CD4-positive, CD25-positive, alpha-beta regulatory T cell (primary cell): ENCODE results near the gene ATP6V0A4. TPM values are rescaled to one million over a fixed set of nuclear protein-coding genes. Genes with fewer than 3 reads are reported as not detected.
"Not testable (repeated sequence)": the region's sequence is repeated elsewhere in the genome, so short reads cannot be mapped to it uniquely, and the experiment has no call there.

ENCODE experiments used
- ATAC-seq, 2 donors: fragments of 150-1000 bp; cut with Tn5 transposase; one replicate each; pipeline ENCODE4 v1.10.0; 2021; ENCODE audit warnings: low read depth in 2 of 2, moderate number of reproducible peaks in 2 of 2, moderate library complexity in 1 of 2
- DNase-seq, 3 donors: peaks; one replicate each; pipeline versions ENCODE4 v3.0.0 to v3.0.0-alpha.2; 2012 to 2022; ENCODE audit warnings: mixed read lengths in 1 of 3
- H3K27ac ChIP-seq: one replicate; pipeline ENCODE4 v1.7.0; 2013; ENCODE audit warnings: mild to moderate bottlenecking, low read length; ENCODE audit not compliant: insufficient read depth, poor library complexity, severe bottlenecking
- H3K27me3 ChIP-seq: one replicate; pipeline ENCODE4 v1.7.0; 2013; ENCODE audit warnings: low read length; ENCODE audit not compliant: control insufficient read depth, insufficient read depth
- H3K36me3 ChIP-seq: one replicate; pipeline ENCODE4 v1.7.0; 2013; ENCODE audit warnings: mild to moderate bottlenecking, low read length, moderate library complexity; ENCODE audit not compliant: control insufficient read depth, insufficient read depth
- H3K4me1 ChIP-seq: 2 replicates; pipeline ENCODE4 v1.7.0; 2013; ENCODE audit warnings: mild to moderate bottlenecking, low read length; ENCODE audit not compliant: insufficient read depth, control insufficient read depth, poor library complexity, severe bottlenecking
- H3K4me3 ChIP-seq: one replicate; pipeline ENCODE4 v1.7.0; 2013; ENCODE audit warnings: low read depth, mild to moderate bottlenecking, low read length, moderate library complexity
- H3K9me3 ChIP-seq, 2 experiments: 1 replicate in 1 of 2; 2 replicates in 1 of 2; pipeline ENCODE4 v1.7.0; 2013; ENCODE audit warnings: low read length in 2 of 2, mild to moderate bottlenecking in 1 of 2, moderate library complexity in 1 of 2; ENCODE audit not compliant: control insufficient read depth in 2 of 2
- H3K27ac Mint-ChIP-seq, 3 donors: one replicate each; pipeline ENCODE4 v1.8.0; 2020 to 2022; ENCODE audit warnings: mild to moderate bottlenecking in 3 of 3, mixed read lengths in 3 of 3, moderate library complexity in 2 of 3
- H3K27me3 Mint-ChIP-seq: one replicate; pipeline ENCODE4 v1.8.0; 2022; ENCODE audit warnings: mild to moderate bottlenecking, mixed read lengths
- H3K36me3 Mint-ChIP-seq: one replicate; pipeline ENCODE4 v1.8.0; 2020; ENCODE audit warnings: mixed read lengths
- H3K4me1 Mint-ChIP-seq, 4 donors: one replicate each; pipeline ENCODE4 v1.8.0; 2020 to 2022; ENCODE audit warnings: mixed read lengths in 4 of 4, mild to moderate bottlenecking in 1 of 4
- H3K4me3 Mint-ChIP-seq, 4 donors: one replicate each; pipeline ENCODE4 v1.8.0; 2020 to 2022; ENCODE audit warnings: mild to moderate bottlenecking in 4 of 4, mixed read lengths in 4 of 4, moderate library complexity in 3 of 4
- H3K9me3 Mint-ChIP-seq, 7 donors: one replicate each; pipeline ENCODE4 v1.8.0; 2020 to 2022; ENCODE audit warnings: mixed read lengths in 7 of 7, mild to moderate bottlenecking in 3 of 7, moderate library complexity in 2 of 7
- polyA plus RNA-seq, 4 donors: library from polyadenylated mRNA; unstranded; fragments of 300-500 nt; fragmentation: Illumina TruSeq; gene quantifications; one replicate each; pipeline ENCODE4 v1.2.3, GENCODE V29; 2021
- total RNA-seq: library from RNA; stranded (reverse); gene quantifications from one replicate; pipeline ENCODE4 v1.2.3, GENCODE V29; 2022

Gene ATP6V0A4
- total and polyA plus RNA-seq, 5 donors from 2014 or later, result not detected

GRCh38 chr7:138801256-138801655 is 3.3 kb upstream of the ATP6V0A4 start:
- H3K27ac Mint-ChIP-seq, result no peak overlapping the region
- H3K36me3 Mint-ChIP-seq, result no peaks in the 10 kb centered on the region
- Histone ChIP-seq H3K36me3 (no peaks in the 10 kb centered on the region), H3K9me3 (no peaks in the 10 kb centered on the region), H3K4me1 (no peaks in the 10 kb centered on the region), H3K4me3 (no peak overlapping the region), H3K27ac (no peak overlapping the region), H3K27me3 (no peaks in the 10 kb centered on the region)
- H3K27me3 Mint-ChIP-seq, result peaks cover 7% of the 10 kb centered on the region
- ATAC-seq (no peak), DNase-seq (no peak)
- no peaks in the 10 kb centered on the region for H3K9me3 Mint-ChIP-seq
- H3K4me3 Mint-ChIP-seq, result no peak overlapping the region
- peaks cover 0 to 8% (median 2%) of the 10 kb centered on the region in 4 donors for H3K4me1 Mint-ChIP-seq

- Mint-ChIP-seq H3K27ac (no peak overlapping the region), H3K27me3 (peaks cover 4% of the 10 kb centered on the region), H3K4me1 (peaks cover 0 to 8% (median 2%) of the 10 kb centered on the region in 4 donors), H3K9me3 (no peaks in the 10 kb centered on the region), H3K4me3 (no peak overlapping the region), H3K36me3 (no peaks in the 10 kb centered on the region)
- DNase-seq (no peak), ATAC-seq (no peak)
- no peaks in the 10 kb centered on the region for H3K4me1 ChIP-seq
- H3K27ac ChIP-seq, result no peak overlapping the region
- no peaks in the 10 kb centered on the region for H3K36me3 ChIP-seq
- no peaks in the 10 kb centered on the region for H3K9me3 ChIP-seq
- H3K4me3 ChIP-seq, result no peak overlapping the region
- H3K27me3 ChIP-seq, result no peaks in the 10 kb centered on the region
Observed at GRCh38 chr7:138799336-138800000, 1.5 kb upstream of the ATP6V0A4 start.

- Mint-ChIP-seq H3K27me3 (peaks cover 4% of the 10 kb centered on the region), H3K9me3 (no peaks in the 10 kb centered on the region), H3K36me3 (no peaks in the 10 kb centered on the region), H3K4me1 (peaks cover 0 to 8% (median 2%) of the 10 kb centered on the region in 4 donors), H3K27ac (peak overlapping the region in 1 of 3 donors; percentile 51), H3K4me3 (no peak overlapping the region)
- Histone ChIP-seq H3K27me3 (no peaks in the 10 kb centered on the region), H3K4me3 (no peak overlapping the region), H3K27ac (no peak overlapping the region), H3K4me1 (no peaks in the 10 kb centered on the region), H3K9me3 (no peaks in the 10 kb centered on the region), H3K36me3 (no peaks in the 10 kb centered on the region)
- DNase-seq (no peak), ATAC-seq (no peak)
Observed at GRCh38 chr7:138798836-138799235, 840 bp upstream of the ATP6V0A4 start.

GRCh38 chr7:138797046-138797445 is 950 bp downstream of the ATP6V0A4 start:
- peak overlapping the region in 1 of 3 donors; percentile 68 for H3K27ac Mint-ChIP-seq
- not testable (repeated sequence) for H3K36me3 ChIP-seq, H3K4me3 ChIP-seq, H3K9me3 ChIP-seq, H3K27me3 ChIP-seq, H3K27me3 Mint-ChIP-seq, DNase-seq, H3K9me3 Mint-ChIP-seq, ATAC-seq, H3K27ac ChIP-seq, H3K4me3 Mint-ChIP-seq, H3K4me1 ChIP-seq, H3K36me3 Mint-ChIP-seq, H3K4me1 Mint-ChIP-seq

- Histone ChIP-seq H3K4me1 (no peaks in the 10 kb centered on the region), H3K27me3 (peaks cover 2% of the 10 kb centered on the region), H3K27ac (no peak overlapping the region), H3K36me3 (no peaks in the 10 kb centered on the region), H3K9me3 (no peaks in the 10 kb centered on the region), H3K4me3 (no peak overlapping the region)
- H3K4me1 Mint-ChIP-seq, result peaks cover 0 to 8% (median 2%) of the 10 kb centered on the region in 4 donors
- peaks cover 4% of the 10 kb centered on the region for H3K27me3 Mint-ChIP-seq
- peak overlapping the region in 1 of 3 donors; percentile 3 for H3K27ac Mint-ChIP-seq
- H3K9me3 Mint-ChIP-seq, result peaks cover 0 to 5% (median 0%) of the 10 kb centered on the region in 7 donors
- no peaks in the 10 kb centered on the region for H3K36me3 Mint-ChIP-seq
- ATAC-seq, result no peak
- H3K4me3 Mint-ChIP-seq, result no peak overlapping the region
- no peak for DNase-seq
Observed at GRCh38 chr7:138796038-138796615, 1.9 kb downstream of the ATP6V0A4 start.

- no peak overlapping the region for H3K27ac ChIP-seq
- Mint-ChIP-seq H3K9me3 (peaks cover under 1 to 17% (median 6%) of the 10 kb centered on the region in 7 donors), H3K4me3 (no peak overlapping the region), H3K4me1 (peaks cover 0 to 3% (median 0%) of the 10 kb centered on the region in 4 donors), H3K36me3 (no peaks in the 10 kb centered on the region), H3K27me3 (no peaks in the 10 kb centered on the region), H3K27ac (no peak overlapping the region)
- H3K27me3 ChIP-seq, result no peaks in the 10 kb centered on the region
- peaks cover 0 to 4% of the 10 kb centered on the region in 2 experiments for H3K9me3 ChIP-seq
- H3K4me3 ChIP-seq, result no peak overlapping the region
- no peaks in the 10 kb centered on the region for H3K4me1 ChIP-seq
- no peak for DNase-seq
- no peak for ATAC-seq
- H3K36me3 ChIP-seq, result no peaks in the 10 kb centered on the region
Observed at GRCh38 chr7:138785587-138786437, 12.2 kb downstream of the ATP6V0A4 start.

GRCh38 chr7:138784692-138785091 is 13.3 kb downstream of the ATP6V0A4 start:
- no peaks in the 10 kb centered on the region for H3K36me3 ChIP-seq
- no peaks in the 10 kb centered on the region for H3K27me3 ChIP-seq
- H3K4me3 Mint-ChIP-seq, result no peak overlapping the region
- peaks cover 0 to 14% (median 6%) of the 10 kb centered on the region in 7 donors for H3K9me3 Mint-ChIP-seq
- H3K4me1 ChIP-seq, result no peaks in the 10 kb centered on the region
- peaks cover 0 to 3% (median 0%) of the 10 kb centered on the region in 4 donors for H3K4me1 Mint-ChIP-seq
- ATAC-seq, result no peak
- H3K36me3 Mint-ChIP-seq, result no peaks in the 10 kb centered on the region
- H3K27ac ChIP-seq, result no peak overlapping the region
- no peak overlapping the region for H3K4me3 ChIP-seq
- DNase-seq, result no peak
- peaks cover 0 to 4% of the 10 kb centered on the region in 2 experiments for H3K9me3 ChIP-seq
- H3K27me3 Mint-ChIP-seq, result no peaks in the 10 kb centered on the region
- no peak overlapping the region for H3K27ac Mint-ChIP-seq
